SIG-M5 (cell line): Measurements from ENCODE around the gene ANKRD9.

Source experiments
- DNase-seq: peaks from one replicate; lab custom pipeline; 2025; lab: John Stamatoyannopoulos, UW

Gene ANKRD9

DNA sequence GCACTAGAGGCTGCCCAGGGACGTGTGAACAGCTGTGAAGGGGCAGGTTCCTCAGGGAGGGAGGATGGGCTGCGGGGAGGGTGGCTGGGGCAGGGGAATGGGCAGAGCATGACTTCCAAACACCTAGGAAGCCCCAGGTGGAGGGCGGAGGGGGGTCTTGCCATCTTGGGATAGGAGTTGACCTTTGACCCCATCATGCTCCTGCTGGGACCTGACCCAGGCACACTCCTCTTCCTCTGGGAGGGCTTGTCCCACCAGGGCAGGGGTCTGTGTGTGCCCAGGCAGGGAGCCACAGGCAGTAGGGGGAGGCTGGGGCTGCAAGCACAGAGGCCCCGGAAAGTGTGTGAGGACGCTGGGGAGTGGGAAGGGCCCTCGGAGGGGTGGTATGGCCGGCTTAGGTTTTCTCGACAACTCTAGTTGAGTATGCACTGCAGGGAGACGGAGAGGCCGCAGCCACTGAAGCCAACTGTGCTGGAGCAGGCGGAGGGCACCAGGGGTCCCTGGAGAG lies 3.3 kb upstream of the ANKRD9 start:
- no peak for DNase-seq

DNA sequence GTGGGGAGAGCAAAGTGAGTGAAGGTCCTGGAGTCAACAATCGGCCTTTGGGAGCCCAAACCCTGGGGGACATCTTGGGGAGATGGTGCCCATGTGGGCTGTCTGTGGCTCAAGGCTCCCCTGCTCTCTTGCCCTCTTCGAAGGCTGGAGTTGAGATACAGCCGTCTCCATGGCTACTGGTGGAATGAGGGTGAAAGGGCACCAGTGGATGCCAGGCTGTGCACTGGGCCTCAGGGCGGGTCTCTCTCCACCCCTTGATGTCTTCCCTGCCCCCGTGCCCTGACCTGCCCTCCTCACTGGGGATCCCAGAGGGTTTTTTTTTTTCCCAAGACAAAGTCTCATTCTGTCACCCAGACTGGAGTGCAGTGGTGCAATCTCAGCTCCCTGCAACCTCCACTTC lies 2.0 kb upstream of the ANKRD9 start:
- no peak for DNase-seq

GRCh38 chr14:102510616-102511520 lies 1.3 kb upstream of the ANKRD9 start:
- DNase-seq, result no peak

DNA sequence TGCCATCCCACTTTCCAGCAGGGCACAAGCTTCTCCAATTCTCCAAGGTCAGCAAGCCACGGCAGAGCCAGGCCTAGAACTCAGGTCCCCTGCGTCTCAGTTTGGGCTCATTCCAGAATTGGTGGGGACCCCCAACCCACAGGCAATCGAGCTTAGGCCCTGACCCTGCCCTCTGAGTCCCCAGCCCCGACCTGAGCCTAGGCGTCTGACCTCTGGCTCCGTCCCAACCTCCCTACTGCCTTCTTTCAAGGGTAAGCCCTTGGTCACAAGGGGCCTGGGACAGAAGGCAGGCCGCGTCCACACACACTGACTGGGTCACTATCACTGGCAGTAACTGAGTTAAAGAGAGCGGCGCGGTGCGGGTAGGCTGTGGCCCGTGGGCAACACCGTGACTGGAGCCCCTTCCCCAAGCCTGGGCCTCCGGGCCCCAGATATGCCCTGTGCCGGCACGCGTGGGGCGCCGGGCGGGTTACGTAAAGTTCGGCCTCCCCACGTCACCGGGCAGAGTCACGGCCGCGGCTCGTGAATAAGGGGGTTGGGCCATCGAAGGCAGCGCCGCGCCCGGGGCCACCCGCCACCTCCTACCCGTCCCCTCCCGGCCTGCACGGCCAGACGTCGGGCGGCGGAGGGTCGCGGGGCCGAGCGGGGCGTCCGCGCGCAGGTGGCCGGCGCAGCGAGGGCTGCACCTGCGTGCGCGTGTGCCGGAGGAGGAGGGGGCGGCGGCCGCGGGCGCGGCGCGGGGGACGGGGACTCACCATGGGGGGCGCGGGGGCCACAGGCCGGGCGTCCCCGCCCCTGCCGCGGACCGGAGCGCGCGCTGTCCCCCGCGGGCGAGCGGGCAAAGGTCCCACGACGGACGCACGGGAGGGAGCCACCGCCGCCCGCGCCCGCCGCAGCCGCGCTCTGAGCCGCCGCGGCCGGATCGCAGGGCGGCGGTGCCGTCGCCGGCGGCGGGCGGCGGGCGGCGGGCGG lies 516 bp downstream of the ANKRD9 start:
- no peak for DNase-seq

DNA sequence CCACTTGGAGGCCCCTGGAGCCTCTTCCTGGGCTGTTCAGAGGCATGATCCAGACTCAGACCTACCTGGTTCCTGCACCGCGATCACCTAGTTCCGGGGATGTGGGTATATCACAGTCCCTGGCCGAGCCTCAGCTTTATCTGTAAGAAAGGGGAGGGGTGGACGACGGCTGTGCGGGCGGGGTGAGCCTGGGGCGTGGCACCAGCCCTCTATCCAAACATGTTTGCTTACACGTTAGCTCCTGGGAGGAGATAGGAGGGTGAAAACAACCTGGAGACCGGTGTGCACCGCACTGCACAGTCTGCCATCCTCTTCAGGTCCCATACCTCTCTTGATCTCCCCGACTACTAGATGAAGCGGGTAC lies 1.2 kb downstream of the ANKRD9 start:
- no peak for DNase-seq

DNA sequence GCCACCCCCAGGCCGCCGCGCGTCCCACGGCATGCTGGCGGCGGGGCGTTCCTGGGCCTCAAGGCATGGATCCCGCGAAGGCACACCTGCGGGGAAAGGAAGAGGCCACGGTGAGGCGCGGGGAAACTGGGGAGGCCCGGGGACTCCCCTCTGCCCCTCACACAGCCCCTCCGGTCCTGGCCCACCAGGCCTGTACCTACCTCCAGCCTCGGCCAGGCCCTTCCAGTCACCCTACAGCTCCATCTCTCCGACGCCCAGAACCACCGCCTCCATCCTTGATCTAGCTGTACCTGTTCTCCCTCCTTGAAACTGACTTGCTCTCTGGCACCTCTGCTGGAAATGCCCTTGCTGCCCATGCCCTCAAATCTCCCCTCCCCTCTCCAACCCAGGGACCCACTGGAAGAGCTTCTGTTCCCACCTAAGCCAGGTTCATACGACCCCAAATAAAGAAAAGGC lies 1.7 kb downstream of the ANKRD9 start:
- DNase-seq, result no peak

DNA sequence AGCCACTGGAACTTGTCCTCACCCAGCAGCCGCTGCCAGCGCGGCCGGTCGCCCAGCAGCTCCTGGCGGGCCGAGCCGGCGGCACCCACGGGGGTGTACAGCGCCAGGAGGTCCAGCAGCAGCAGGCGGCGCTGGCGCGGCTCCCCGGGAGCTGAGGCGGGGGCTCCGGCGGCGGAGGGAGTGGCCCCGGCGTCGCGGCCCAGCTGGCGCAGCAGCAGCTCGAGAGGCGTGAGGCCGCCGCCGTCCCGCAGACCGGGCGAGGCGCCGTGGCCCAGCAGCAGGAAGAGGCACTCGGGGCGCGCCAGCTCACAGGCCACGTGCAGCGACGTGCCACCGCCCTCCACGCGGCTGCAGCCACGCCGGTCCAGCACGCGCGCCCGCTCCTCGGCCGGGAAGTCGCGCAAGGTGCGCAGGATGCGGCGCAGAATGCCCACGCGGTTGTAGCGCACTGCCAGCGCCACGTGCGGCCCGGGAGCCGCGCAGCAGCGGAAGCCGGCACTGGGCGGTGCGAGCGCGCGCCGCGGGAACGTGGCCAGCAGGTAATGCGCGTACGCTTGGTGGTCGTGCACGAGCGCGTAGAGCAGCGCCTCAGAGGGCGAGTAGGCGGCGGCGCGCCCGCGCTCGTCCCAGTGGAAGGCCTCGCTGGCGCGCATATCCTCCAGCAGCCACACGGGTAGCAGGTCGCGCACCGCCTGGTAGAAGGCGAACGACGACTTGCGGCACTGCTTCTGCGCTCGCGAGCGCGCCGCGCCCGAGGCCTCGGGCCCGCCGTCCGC lies 2.3 kb downstream of the ANKRD9 start:
- no peak for DNase-seq

GRCh38 chr14:102506626-102506925 lies 3.0 kb downstream of the ANKRD9 start:
- no peak for DNase-seq

GRCh38 chr14:102505775-102506625 lies 3.6 kb downstream of the ANKRD9 start:
- no peak for DNase-seq

DNA sequence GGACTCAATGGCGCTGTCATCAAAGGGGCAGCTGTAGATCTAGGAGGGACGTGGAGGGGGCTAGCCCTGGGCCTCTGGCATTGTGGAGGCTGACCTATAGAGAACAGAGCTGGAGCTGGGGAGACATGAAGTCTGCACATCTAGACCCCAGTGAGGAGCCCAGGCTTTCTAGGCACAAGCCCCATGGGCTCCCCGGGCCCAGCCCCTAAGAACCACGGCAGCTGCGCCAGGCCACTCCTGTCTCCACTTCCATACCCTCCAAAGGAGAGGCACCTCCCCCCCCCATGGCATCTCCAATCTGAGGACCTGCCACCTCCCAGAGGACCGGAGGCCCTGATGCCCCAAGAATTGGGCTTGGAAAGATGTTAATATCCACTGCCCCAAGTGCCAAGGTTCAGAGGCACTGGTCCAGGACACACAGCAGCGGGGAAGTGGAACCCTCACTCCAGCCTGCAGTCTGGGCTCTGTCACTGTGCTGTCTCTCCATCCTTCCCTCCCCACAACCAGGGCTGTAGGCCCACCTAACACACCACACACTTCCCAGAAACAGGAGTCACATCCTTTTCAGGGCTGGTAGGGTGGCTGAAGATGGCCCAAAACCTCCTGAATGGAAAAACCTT lies 4.5 kb downstream of the ANKRD9 start:
- no peak for DNase-seq

DNA sequence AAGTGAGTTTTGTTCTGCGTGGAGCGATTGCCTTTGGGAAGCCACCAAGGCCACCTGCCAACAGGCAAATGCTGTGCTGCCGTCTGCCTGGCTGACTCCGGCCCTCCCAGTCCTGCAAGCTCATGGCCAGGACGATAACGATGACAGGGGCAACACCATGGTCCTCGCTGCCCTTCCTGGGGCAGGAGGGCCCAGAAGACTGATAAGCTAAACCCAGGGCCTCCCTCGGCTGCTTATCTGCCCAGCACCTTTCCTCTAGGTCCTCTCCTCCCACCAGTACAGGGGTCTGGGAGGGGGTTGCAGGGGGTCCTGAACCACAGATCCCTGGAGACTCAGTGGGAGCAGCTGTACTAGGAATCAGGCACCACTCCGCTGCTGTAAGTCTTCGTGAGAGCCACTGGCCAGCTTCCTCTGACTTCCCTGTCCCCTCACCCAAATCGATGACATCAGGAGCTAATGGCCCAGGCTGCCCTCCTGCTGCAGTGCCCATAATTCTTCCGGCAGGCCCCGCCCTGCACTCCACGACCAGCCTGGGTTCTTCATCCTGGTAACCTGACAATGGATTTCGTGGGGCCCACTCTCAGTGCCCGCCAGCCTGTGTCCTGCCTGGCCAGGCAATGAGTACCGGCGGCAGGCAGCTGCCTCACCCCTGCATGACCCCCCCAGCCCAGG lies 5.1 kb downstream of the ANKRD9 start:
- DNase-seq, result no peak

- no peak for DNase-seq
Observed at GRCh38 chr14:102503641-102504327, 5.8 kb downstream of the ANKRD9 start.

DNA sequence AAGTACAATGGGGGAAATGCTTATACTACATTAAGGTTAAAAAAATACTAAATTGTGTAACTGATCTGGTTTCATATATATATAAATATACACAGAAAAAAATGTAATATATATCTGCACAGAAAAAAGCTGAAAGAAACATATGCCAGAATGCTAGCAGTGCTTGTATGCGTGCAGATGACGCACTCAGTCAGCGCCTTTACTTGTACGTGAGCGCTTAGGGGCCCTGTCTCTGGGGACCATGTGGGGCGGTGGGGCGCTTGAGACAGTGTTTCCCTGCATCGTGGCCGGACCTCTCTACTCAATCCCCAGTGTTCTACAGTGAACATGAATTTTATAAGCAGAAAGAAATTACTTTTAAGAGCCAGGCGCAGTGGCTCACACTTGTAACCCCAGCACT lies 7.0 kb downstream of the ANKRD9 start:
- DNase-seq, result no peak

DNA sequence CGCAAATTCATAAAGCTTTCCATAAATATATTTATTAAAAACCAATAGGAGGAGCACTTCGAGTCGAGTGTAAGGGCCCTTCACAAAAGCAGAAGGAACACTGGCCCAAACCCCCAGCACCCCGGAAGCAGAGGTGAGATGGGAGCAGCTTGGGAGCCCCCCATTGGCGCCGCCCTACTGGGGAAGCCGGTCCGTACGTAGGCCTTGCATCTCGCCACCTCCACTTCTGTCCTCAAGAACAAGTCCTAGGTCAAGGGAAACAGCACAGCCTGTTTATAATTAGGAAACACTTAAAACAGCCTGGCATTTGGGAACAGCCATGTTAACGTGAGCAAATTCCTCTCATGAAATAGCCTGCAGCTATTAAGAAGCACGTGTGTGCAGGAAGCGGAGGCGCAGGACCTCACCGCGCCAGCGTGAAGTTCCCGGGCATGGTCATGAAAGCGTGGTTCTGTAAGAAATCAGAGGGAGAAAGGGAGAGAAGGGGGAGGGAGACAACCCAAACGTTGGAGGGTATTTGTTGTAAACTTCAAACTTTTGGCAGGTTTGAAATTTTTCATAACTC lies 7.7 kb downstream of the ANKRD9 start:
- DNase-seq, result no peak

DNA sequence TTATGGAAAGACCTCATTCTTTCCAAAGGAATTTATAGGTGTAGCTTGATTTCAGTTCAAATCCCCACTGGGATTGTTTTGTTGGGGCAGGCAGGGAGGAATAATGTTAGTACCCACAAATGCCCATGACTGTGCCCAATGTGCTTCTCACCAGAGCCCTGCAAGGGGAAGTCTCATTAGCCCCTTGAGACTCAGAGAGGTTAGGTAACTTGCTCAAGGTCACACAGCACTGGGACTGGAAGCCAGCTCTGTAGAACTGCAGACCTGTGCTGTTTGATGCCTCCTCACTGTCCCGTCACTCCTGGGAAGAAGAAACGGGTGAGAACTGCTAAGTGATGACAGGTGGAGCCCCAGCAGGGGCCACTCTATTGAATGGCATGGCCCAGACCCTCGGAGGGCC lies 8.9 kb downstream of the ANKRD9 start:
- no peak for DNase-seq

GRCh38 chr14:102500158-102500662 lies 9.4 kb downstream of the ANKRD9 start:
- no peak for DNase-seq

DNA sequence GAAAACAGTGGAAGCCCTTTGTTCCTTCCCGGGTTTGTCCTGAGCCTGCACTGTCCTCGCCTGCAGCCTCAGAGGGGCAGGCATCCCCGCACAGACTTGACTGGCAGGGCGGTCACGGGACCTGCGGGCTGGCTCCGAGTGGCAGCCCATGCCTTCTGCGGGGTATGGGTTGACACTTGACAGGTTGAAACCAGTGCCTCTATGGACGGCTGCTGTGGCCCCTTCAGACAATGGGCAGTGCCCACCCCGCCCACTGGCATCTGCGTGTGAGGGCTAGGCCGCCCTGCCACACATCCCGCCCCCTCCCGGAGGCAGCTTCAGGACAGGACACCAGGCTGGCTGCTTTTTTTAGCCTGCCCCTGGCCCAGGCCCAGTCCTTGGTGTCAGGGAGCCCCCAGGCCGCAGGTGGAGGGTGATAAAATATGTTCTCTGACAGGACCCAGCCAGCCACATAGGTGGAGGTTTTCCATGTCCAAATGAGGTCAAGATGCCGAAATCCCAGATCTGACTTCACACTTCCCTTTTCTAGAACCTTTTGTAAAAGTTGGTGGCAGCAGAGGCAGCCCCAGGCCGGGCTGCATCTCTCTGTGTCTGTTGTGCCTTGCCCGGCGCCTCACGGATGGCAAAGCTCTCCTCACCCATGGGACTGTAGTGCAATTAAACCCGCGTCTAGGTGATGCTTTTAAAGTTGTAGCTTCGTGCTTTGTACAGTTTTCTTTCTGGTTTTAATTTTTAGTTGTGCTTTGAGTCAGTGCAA lies 10.0 kb downstream of the ANKRD9 start:
- no peak for DNase-seq

GRCh38 chr14:102498678-102499265 lies 10.8 kb downstream of the ANKRD9 start:
- no peak for DNase-seq
